GM18519 (cell line): ENCODE data around the gene GASK1A.

Experiments
- ATAC-seq: cut with Tn5 transposase; IDR thresholded peaks from one replicate; pipeline ENCODE4 v1.9.1; 2021; ENCODE audit warnings: mild to moderate bottlenecking, moderate library complexity; ENCODE audit not compliant: unreplicated experiment, low FRiP score

GASK1A gene

GRCh38 chr3:43012174-43012573 lies 33.1 kb downstream of the GASK1A start:
- ATAC-seq = no peak

GRCh38 chr3:43013256-43013655 lies 34.1 kb downstream of the GASK1A start:
- ATAC-seq = no peak

- no peak for ATAC-seq
These were observed 34.6 kb downstream of the GASK1A start for GRCh38 chr3:43013743-43014155.

GRCh38 chr3:43014241-43014640 lies 35.1 kb downstream of the GASK1A start:
- no peak for ATAC-seq

GRCh38 chr3:43014956-43015355 lies 35.8 kb downstream of the GASK1A start:
- no peak for ATAC-seq

GRCh38 chr3:43015572-43015971 lies 36.5 kb downstream of the GASK1A start:
- no peak for ATAC-seq

- ATAC-seq = no peak
These were observed 37.1 kb downstream of the GASK1A start for GRCh38 chr3:43015991-43016865.

- no peak for ATAC-seq
These were observed 37.9 kb downstream of the GASK1A start for GRCh38 chr3:43017004-43017403.

GRCh38 chr3:43017593-43018195 lies 38.6 kb downstream of the GASK1A start:
- ATAC-seq = no peak

- ATAC-seq = no peak
These were observed 39.1 kb downstream of the GASK1A start for GRCh38 chr3:43018246-43018645.

GRCh38 chr3:43019006-43019809 lies 40.1 kb downstream of the GASK1A start:
- ATAC-seq = no peak

- no peak for ATAC-seq
These were observed 40.7 kb downstream of the GASK1A start for GRCh38 chr3:43019826-43020225.

- ATAC-seq = no peak
These were observed 42.1 kb downstream of the GASK1A start for GRCh38 chr3:43021186-43021585.

- ATAC-seq = no peak
These were observed 43.0 kb downstream of the GASK1A start for GRCh38 chr3:43022121-43022520.

GRCh38 chr3:43023066-43023465 lies 44.0 kb downstream of the GASK1A start:
- ATAC-seq = no peak

GRCh38 chr3:43023746-43024145 lies 44.6 kb downstream of the GASK1A start:
- no peak for ATAC-seq

- ATAC-seq = no peak
These were observed 45.2 kb downstream of the GASK1A start for GRCh38 chr3:43024181-43024885.

- ATAC-seq = no peak
These were observed 46.3 kb downstream of the GASK1A start for GRCh38 chr3:43025423-43025822.

GRCh38 chr3:43028001-43028400 lies 48.9 kb downstream of the GASK1A start:
- ATAC-seq = no peak

GRCh38 chr3:43028678-43029490 lies 49.8 kb downstream of the GASK1A start:
- no peak for ATAC-seq
